ENCODE measurements around the gene EPOP.

GRCh38 chr17:38674014-38674748 is 576 bp downstream of the EPOP start:
- TF ChIP-seq POLR2A (IDR thresholded peaks at IDR 0.05; ENCODE audit: borderline replicate concordance, extremely low read depth, insufficient read depth, insufficient read length) (no peak), EZH2 (IDR thresholded peaks at IDR 0.05) (no peak), CTCF (IDR thresholded peaks at IDR 0.05 in 2 of 3, conservative IDR thresholded peaks at IDR 0.05 in 1 of 3; ENCODE audit: borderline replicate concordance in 1 of 3, insufficient read depth in 1 of 3, low read depth in 2 of 3, low read length in 2 of 3) (peak in 2 of 3 experiments; percentile 27 to 54; a peak in 3 of 6 replicates), ZNF274 (IDR thresholded peaks at IDR 0.05; ENCODE audit: low read depth, low read length) (no peak), SRF (IDR thresholded peaks at IDR 0.05; ENCODE audit: low read depth) (no peak), RAD21 (IDR thresholded peaks at IDR 0.05; ENCODE audit: low read depth) (no peak), SIN3A (IDR thresholded peaks at IDR 0.05; ENCODE audit: low read depth) (no peak), EZH2phosphoT487 (IDR thresholded peaks at IDR 0.05; ENCODE audit: borderline replicate concordance) (no peak)
- TF ChIP-seq, protein P1, sequence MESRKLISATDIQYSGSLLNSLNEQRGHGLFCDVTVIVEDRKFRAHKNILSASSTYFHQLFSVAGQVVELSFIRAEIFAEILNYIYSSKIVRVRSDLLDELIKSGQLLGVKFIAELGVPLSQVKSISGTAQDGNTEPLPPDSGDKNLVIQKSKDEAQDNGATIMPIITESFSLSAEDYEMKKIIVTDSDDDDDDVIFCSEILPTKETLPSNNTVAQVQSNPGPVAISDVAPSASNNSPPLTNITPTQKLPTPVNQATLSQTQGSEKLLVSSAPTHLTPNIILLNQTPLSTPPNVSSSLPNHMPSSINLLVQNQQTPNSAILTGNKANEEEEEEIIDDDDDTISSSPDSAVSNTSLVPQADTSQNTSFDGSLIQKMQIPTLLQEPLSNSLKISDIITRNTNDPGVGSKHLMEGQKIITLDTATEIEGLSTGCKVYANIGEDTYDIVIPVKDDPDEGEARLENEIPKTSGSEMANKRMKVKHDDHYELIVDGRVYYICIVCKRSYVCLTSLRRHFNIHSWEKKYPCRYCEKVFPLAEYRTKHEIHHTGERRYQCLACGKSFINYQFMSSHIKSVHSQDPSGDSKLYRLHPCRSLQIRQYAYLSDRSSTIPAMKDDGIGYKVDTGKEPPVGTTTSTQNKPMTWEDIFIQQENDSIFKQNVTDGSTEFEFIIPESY (IDR thresholded peaks at IDR 0.05; ENCODE audit: extremely low read depth, insufficient replicate concordance, low read length): no peak
